Measurements from ENCODE around the gene FAM72A.
"Not testable (repeated sequence)": the region's sequence is repeated elsewhere in the genome, so short reads cannot be mapped to it uniquely, and the experiment has no call there.

Gene FAM72A

DNA sequence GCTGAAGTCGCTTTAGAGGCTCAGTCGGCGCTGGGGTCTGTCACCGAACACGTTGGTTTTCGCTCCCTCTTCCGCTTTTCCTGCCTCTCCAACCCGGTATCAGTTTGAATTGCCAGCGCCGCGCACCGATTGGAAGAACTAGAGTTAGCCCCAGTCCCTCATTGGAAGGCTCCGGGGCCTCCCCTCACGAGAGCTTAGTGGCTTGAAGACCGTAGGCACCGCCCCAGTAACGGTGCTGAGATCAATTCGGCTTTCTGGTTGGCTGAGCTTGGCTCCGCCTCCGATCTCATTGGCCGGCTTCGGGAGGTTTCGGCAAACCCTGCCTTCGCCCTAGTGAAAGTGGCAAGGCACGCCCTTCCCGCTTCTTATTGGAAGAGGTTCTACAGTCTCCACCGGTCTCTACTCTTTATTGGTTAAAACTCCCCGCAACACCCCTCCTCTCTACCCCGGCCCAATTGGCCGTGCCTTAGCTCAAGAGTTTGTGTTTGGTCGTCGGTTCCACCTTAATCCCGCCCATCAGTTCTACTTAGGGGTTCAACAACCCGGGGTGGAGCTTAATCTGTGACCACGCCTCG is at the start of gene FAM72A:
Gene FAM72A (minus strand): TSS at position 51 of the 575 bp plus-strand sequence. CDS start 814 bp downstream, outside the sequence.
- H4K20me1 ChIP-seq (ENCODE audit: control insufficient read depth, insufficient read depth, low read depth, low read length); H3K27ac ChIP-seq (ENCODE audit: low read depth, low read length); H3F3A ChIP-seq (ENCODE audit: control insufficient read depth, insufficient read depth); H3K9me3 ChIP-seq (ENCODE audit: control insufficient read depth, insufficient read depth, low read length); H3K79me2 ChIP-seq (ENCODE audit: control insufficient read depth, low read length); H3K36me3 ChIP-seq (ENCODE audit: control insufficient read depth, low read length); H3K4me1 ChIP-seq (ENCODE audit: control insufficient read depth, low read length); H3K27me3 ChIP-seq (ENCODE audit: control insufficient read depth, low read length); H3K9me2 ChIP-seq (replicated peaks; ENCODE audit: control insufficient read depth, low read length): not testable (repeated sequence)
- H3K4me3 ChIP-seq (ENCODE audit: low read length), result peak within 1 kb of the TSS; percentile 66
- H3K4me2 ChIP-seq (ENCODE audit: low read length), result peak within 1 kb of the TSS; percentile 27; the same call in 1 of the 2 replicates

DNA sequence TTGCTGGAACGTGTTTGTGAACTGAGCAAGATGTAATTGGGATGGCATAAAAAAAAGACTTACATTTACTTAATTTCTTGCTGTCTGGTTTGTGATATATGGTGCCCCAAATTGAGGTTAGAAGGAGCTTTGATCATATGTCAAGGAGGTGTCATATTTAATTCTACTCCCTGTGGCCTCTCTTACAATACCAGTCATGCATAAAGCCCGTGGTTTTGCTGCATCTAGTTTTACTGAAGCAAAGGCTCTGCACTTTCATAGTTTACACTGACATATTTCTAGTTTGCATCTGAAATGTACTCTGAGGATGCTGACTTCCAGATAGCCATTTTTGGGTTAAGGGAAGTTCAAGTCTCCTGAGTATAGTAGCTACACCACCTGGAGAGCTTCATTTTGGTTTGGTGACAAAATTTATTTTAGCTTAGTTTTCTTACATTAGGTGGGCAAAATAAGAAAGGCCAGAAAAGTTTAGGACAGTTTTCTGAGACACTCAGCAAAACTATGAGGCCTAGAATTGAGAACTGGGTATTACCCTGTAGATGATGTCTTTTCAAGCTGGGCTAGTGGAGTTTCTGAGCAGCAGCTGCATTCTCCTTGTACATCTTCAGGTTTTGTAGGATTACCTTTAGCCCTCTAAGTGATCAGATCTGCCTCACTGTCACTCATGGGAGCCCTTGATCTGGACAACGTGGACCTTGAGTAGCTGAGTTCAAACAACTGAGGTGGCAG is 48.5 kb upstream of the FAM72A start:
- not testable (repeated sequence) for H3K9me3 ChIP-seq (ENCODE audit: control insufficient read depth, insufficient read depth, low read length); H3K27me3 ChIP-seq (ENCODE audit: control insufficient read depth, low read length); H4K20me1 ChIP-seq (ENCODE audit: control insufficient read depth, insufficient read depth, low read depth, low read length); H3K4me3 ChIP-seq (ENCODE audit: low read length); H3F3A ChIP-seq (ENCODE audit: control insufficient read depth, insufficient read depth); H3K36me3 ChIP-seq (ENCODE audit: control insufficient read depth, low read length); H3K9me2 ChIP-seq (replicated peaks; ENCODE audit: control insufficient read depth, low read length); H3K79me2 ChIP-seq (ENCODE audit: control insufficient read depth, low read length)
- Histone ChIP-seq H3K4me1 (ENCODE audit: control insufficient read depth, low read length) (peaks cover 10% of the 10 kb centered on the region), H3K27ac (ENCODE audit: low read depth, low read length) (peak overlapping the region; percentile 61), H3K4me2 (ENCODE audit: low read length) (peak overlapping the region; percentile 53)

DNA sequence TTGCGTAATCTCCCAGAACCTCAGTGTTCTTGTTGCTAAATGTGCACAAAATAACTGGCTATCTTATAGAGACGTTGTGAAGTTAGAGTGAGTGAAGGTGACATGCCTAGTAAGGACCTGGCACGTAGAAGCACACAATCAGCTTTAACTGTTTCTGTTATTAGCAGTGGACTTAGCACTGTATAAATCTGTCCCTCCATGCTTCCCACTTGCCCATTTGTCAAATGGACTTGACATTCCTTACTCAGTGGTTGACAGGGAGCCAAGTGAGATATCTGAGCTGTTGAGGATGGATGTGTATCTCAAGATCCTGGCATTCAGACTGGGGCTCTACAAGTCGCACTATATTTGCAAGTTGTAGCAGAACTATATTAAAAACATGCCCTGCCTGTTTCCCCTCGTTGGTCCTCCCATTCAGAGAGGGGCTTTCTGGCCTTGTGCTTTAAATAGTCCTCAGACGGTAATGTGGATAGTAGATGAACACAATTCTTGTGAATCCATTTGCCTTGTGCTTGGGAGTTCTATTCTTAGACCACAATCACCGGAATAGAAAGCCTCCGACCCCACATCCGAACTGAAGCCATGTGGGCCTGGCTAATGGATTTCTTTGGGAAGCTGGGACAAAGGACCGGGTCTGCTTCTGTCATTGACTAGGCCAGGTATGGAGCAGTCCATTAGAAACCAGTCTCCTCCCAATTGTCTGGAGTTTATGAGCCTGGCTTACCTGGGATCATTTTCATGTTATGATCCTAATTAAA is 43.7 kb upstream of the FAM72A start:
- not testable (repeated sequence) for H3K79me2 ChIP-seq (ENCODE audit: control insufficient read depth, low read length); H3K27me3 ChIP-seq (ENCODE audit: control insufficient read depth, low read length); H3K4me3 ChIP-seq (ENCODE audit: low read length); H3K9me3 ChIP-seq (ENCODE audit: control insufficient read depth, insufficient read depth, low read length); H3F3A ChIP-seq (ENCODE audit: control insufficient read depth, insufficient read depth); H3K4me2 ChIP-seq (ENCODE audit: low read length); H4K20me1 ChIP-seq (ENCODE audit: control insufficient read depth, insufficient read depth, low read depth, low read length); H3K9me2 ChIP-seq (replicated peaks; ENCODE audit: control insufficient read depth, low read length); H3K27ac ChIP-seq (ENCODE audit: low read depth, low read length); H3K36me3 ChIP-seq (ENCODE audit: control insufficient read depth, low read length)
- H3K4me1 ChIP-seq (ENCODE audit: control insufficient read depth, low read length), result peaks cover 12% of the 10 kb centered on the region

DNA sequence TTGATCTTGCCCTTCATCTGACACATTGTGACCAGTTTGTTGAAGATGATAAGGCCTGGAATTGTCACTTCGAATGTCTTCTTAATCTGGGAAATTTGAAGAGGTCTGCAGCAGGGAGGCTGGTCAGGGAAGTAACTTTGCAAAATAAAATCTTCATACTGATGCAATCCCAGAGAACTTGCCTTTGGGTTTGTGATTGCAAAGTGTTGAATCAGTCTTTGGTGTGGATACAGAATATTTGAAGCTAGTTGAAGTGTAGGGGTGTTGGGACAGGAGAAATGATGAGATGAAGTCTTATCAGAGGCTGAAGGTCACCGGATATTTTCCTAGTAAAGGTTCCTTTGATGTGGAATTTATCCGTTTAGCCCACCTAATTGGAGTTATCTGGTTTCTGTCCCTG is 42.8 kb upstream of the FAM72A start:
- H3K36me3 ChIP-seq (ENCODE audit: control insufficient read depth, low read length); H3F3A ChIP-seq (ENCODE audit: control insufficient read depth, insufficient read depth); H3K4me3 ChIP-seq (ENCODE audit: low read length); H3K79me2 ChIP-seq (ENCODE audit: control insufficient read depth, low read length); H3K9me3 ChIP-seq (ENCODE audit: control insufficient read depth, insufficient read depth, low read length); H3K27ac ChIP-seq (ENCODE audit: low read depth, low read length); H3K9me2 ChIP-seq (replicated peaks; ENCODE audit: control insufficient read depth, low read length); H3K27me3 ChIP-seq (ENCODE audit: control insufficient read depth, low read length); H4K20me1 ChIP-seq (ENCODE audit: control insufficient read depth, insufficient read depth, low read depth, low read length); H3K4me2 ChIP-seq (ENCODE audit: low read length): not testable (repeated sequence)
- H3K4me1 ChIP-seq (ENCODE audit: control insufficient read depth, low read length), result peaks cover 11% of the 10 kb centered on the region

DNA sequence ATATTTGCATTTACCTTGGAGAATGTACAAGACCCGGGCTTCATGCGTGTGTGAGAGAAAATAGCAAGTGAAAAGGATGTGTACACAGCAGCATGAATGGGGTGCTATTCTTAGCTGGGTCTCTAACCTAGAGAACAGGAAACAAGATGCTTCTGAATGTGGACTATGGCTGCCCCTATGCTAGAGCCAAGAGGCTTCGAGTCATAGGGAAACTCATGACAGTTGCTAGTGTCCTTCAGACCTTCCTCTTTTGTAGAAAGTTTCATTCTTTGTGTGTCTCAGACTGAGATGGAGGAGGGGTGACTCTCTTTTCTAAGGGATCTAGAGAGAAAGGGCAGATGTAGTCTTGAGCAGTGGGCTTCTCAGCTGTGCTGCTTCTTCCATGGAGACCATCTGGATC is 40.7 kb upstream of the FAM72A start:
- H3K36me3 ChIP-seq (ENCODE audit: control insufficient read depth, low read length); H3K4me1 ChIP-seq (ENCODE audit: control insufficient read depth, low read length); H4K20me1 ChIP-seq (ENCODE audit: control insufficient read depth, insufficient read depth, low read depth, low read length); H3K27ac ChIP-seq (ENCODE audit: low read depth, low read length); H3K9me2 ChIP-seq (replicated peaks; ENCODE audit: control insufficient read depth, low read length); H3F3A ChIP-seq (ENCODE audit: control insufficient read depth, insufficient read depth); H3K27me3 ChIP-seq (ENCODE audit: control insufficient read depth, low read length); H3K9me3 ChIP-seq (ENCODE audit: control insufficient read depth, insufficient read depth, low read length); H3K4me3 ChIP-seq (ENCODE audit: low read length); H3K79me2 ChIP-seq (ENCODE audit: control insufficient read depth, low read length): not testable (repeated sequence)
- H3K4me2 ChIP-seq (ENCODE audit: low read length), result peak overlapping the region; percentile 19; the same call in 1 of the 2 replicates

DNA sequence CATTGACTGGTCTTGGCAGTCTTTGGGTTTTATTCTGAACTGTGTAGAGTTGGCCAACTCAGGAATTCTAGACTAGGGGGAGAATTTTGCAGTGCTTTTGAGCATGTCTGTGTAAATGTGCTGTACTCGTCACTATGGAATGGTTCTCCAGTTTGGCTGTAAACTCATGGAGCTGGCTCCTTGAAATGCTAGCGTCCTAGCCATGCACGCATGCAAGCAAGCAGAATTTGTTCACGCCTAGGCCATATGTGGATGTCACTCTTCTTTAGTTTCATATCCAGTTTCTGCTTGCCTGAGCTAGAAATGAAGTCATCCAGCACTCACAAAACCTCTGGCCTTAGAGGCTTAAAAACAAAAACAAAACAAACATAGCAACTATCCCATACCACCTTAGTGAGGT is 37.6 kb upstream of the FAM72A start:
- not testable (repeated sequence) for H3K27me3 ChIP-seq (ENCODE audit: control insufficient read depth, low read length); H3K79me2 ChIP-seq (ENCODE audit: control insufficient read depth, low read length); H3K9me2 ChIP-seq (replicated peaks; ENCODE audit: control insufficient read depth, low read length); H3K9me3 ChIP-seq (ENCODE audit: control insufficient read depth, insufficient read depth, low read length); H3K27ac ChIP-seq (ENCODE audit: low read depth, low read length); H3F3A ChIP-seq (ENCODE audit: control insufficient read depth, insufficient read depth); H3K4me2 ChIP-seq (ENCODE audit: low read length); H3K36me3 ChIP-seq (ENCODE audit: control insufficient read depth, low read length); H3K4me3 ChIP-seq (ENCODE audit: low read length); H3K4me1 ChIP-seq (ENCODE audit: control insufficient read depth, low read length); H4K20me1 ChIP-seq (ENCODE audit: control insufficient read depth, insufficient read depth, low read depth, low read length)

DNA sequence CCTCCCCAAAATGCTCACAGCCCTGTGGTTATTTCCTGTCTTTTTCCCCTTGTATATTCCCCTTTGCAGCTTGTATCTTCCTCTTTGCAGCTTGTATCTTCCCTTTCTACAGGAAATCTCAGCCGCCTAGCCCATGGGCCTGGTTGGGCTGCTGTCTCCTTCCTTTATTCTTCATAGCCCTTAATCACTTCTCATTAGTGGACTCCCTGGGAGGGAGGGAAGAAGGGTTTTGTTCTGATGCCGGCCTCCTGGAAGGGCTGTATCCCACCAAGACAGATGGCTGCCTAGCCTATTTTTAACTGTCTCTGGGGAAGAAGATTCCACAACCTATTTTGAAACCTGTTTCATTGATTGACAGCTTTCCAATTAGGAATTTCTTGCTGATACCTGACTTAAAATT is 32.6 kb upstream of the FAM72A start:
- H3K4me1 ChIP-seq (ENCODE audit: control insufficient read depth, low read length); H3K27ac ChIP-seq (ENCODE audit: low read depth, low read length); H3K4me2 ChIP-seq (ENCODE audit: low read length); H3K36me3 ChIP-seq (ENCODE audit: control insufficient read depth, low read length); H3K27me3 ChIP-seq (ENCODE audit: control insufficient read depth, low read length); H3F3A ChIP-seq (ENCODE audit: control insufficient read depth, insufficient read depth); H3K9me2 ChIP-seq (replicated peaks; ENCODE audit: control insufficient read depth, low read length); H4K20me1 ChIP-seq (ENCODE audit: control insufficient read depth, insufficient read depth, low read depth, low read length); H3K9me3 ChIP-seq (ENCODE audit: control insufficient read depth, insufficient read depth, low read length); H3K79me2 ChIP-seq (ENCODE audit: control insufficient read depth, low read length); H3K4me3 ChIP-seq (ENCODE audit: low read length): not testable (repeated sequence)

Data from DOHH2 (cell line).